Stimulated activated CD8-positive, alpha-beta memory T cell treated with anti-CD3 and anti-CD28 coated beads, Interleukin-7, amount 100 ng/mL, for 4 hours (primary cell): ENCODE results near the gene TAF5L.
"Not testable (repeated sequence)": the region's sequence is repeated elsewhere in the genome, so short reads cannot be mapped to it uniquely, and the experiment has no call there.

ENCODE experiments used
- DNase-seq, 2 donors: peaks; one replicate each; pipeline ENCODE4 v3.0.0-alpha.2; 2020; ENCODE audit warnings: low read depth in 2 of 2

TAF5L gene

DNA sequence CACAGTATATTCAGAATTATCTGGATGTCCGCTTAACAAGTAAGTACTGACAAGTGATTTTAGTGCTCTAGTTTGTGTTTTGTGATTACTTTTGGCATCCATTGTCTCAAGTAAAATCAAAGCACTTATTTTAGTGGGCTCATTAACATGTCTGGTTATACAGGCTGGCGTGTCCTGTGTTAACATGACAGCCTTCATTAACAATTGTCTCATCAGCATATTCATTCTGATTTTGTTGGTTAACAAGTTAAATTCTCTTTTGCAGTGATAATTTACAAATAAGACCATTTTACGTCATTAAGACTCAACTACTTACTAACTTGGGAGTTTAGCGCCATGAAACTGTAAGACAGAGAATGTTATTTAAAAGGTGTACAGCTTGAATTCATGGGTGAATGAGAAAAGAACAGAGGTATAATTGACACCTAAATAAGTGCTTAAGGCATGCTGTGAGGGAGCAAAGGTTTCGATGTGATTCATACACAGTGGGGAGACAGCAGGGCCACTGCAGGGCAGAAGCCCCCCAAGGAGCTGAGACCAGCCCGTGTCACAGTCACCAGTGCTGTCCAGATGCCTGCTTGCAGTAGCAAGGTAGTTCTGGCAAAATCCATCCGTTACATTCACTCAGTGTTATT, 22.4 kb downstream of the TAF5L start:
- DNase-seq = no peak

DNA sequence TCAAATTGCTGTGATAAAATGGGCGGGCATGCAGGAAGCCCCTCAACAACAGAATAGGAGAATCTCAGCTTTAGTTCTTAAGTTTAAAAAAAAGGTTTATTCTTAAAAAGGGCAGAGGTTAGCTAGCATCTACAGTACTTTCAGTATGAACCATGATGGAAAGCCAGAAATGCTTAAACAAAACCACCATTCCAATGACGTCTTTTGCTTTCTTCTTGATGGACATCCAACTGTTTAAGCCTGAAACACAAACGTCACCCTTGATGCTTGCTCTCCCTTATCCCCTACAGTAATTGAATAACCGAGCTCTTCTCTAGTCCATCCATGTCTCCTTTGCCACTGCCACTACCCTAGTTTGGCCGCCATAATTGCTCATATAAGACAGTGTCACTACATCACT, 25.7 kb downstream of the TAF5L start:
- no peak for DNase-seq

- no peak for DNase-seq
These were observed 26.5 kb downstream of the TAF5L start for GRCh38 chr1:229599218-229599954.

DNA sequence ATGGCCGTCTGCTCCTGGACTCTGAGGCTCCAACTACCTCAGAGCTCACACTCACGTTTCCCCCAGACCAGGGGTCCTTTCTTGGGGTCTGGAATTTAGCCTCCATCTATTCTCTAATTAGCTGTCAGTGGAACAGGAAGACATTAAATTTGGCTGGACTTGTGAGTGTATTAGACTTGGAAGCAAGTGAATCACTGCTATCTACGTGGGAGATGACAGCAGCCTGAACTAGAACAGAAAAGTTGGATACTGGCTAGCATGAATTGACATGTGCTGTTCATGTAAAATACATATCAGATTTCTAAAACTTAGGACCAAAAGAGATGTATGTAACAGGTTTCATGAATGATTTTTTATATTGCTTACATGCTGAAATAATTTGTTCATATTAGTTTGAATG, 28.0 kb downstream of the TAF5L start:
- no peak for DNase-seq

DNA sequence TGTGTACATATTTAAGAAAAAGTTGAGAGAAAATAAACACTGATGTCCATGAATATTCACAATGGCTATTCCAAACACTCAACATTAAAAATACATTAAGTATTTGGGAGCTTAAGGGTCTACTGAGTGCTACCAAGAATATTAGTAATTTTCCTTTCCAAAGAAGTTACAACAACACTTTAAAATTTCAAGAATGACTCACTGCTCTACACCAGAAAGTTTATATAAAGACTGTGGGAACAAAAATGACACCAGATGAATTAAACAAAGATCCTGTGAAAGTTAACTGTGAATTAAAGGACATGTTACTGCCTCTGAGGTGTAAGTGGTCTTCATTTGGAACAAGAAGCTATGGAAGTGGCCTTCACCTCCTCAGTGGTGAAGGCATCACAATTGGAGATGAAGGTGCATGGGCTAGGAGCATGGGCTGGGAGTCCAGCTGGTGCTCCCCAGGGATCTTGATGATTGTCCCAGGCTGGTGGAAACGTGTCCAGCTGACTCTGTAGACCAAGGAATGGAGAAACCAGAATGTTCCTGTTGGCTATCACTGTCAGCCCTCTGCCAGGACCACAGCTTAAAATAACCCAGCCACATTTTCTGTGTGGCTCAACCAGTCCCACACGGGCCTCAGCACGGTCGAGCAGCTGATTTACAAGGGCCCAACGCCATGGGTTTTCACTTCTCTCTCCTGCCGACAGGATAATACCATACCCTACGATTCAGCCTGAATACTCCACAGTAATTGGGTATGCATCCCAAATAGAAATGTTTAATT, 28.8 kb downstream of the TAF5L start:
- DNase-seq = no peak

GRCh38 chr1:229595876-229596275, 30.0 kb downstream of the TAF5L start:
- not testable (repeated sequence) for DNase-seq

DNA sequence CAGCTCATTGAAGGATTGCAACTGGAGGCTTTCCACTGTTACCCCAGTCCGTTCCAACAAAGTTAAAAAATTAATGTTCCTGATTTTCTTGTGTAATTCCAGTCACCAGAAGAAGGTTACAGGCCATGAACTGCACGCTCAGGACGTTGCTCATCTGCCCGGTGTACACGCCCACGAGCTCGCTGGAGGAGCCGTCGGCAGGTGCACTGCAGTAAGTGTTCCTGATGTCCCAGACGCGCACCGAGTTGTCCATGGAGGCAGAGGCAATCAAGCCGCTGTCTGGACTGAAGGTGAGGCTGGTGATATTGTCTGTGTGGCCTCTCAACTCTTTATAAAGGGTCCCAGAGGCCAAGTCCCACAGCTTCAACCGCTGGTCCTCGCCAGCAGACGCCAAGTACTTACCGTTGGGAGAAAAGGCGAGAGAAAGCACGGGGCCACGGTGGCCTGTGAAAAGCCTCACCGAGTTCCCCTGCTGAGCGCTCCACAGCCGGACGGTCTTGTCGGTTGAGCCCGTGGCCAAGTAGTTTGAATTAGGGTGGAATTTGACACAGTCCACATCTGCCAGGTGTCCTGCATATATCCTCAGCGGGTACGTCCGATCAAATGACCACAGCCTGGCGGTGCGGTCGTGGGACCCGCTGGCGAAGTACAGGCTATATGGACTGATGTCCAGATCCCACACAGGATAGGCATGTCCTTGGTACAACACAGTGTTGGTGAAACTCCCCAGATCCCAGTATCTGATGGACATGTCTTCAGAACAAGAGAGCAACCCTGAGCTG, 31.5 kb downstream of the TAF5L start:
- no peak for DNase-seq

DNA sequence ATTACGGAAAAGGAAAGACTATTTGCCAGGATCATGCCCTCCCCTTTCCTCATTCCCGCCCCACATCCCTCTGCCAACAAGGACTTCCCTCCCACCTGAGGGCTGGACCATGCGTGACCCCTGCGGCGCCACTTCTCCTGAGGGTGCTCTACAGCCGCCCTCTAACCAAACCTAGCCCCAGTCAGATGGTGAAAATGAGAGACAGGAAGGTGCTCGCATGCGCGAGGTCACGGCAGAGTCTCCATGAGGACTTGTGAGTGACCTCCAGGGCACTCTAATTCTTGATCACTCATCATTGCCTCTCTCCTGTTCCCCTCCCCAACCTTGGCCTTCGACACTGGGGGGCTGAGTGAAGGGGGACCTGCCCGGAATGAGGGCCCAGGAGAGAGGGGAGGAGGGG, 32.1 kb downstream of the TAF5L start:
- DNase-seq = no peak

GRCh38 chr1:229590119-229590518, 35.8 kb downstream of the TAF5L start:
- no peak for DNase-seq

DNA sequence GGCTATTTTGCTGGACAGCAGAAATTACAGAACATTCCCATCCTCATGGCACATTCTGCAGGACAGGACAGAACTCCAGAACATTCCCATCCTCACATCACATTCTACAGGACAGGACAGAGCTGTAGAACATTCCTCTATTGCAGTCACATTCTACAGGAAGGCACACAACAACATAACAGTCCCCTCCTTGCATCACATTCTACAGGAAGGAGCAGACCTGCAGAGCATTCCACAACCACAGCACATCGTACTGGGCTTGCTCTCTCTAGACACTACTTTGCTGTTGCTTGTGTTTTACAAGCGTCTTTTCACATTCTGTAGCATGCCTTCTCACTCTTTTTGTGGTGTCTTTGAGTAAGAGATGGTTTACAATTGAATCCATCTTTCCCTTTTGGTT, 40.6 kb downstream of the TAF5L start:
- no peak for DNase-seq

GRCh38 chr1:229582715-229583114, 43.2 kb downstream of the TAF5L start:
- DNase-seq = no peak

- DNase-seq = no peak
These were observed 43.8 kb downstream of the TAF5L start for GRCh38 chr1:229582011-229582694.

- DNase-seq = no peak
These were observed 44.4 kb downstream of the TAF5L start for GRCh38 chr1:229581485-229581884.

GRCh38 chr1:229579059-229579673, 46.8 kb downstream of the TAF5L start:
- no peak for DNase-seq

DNA sequence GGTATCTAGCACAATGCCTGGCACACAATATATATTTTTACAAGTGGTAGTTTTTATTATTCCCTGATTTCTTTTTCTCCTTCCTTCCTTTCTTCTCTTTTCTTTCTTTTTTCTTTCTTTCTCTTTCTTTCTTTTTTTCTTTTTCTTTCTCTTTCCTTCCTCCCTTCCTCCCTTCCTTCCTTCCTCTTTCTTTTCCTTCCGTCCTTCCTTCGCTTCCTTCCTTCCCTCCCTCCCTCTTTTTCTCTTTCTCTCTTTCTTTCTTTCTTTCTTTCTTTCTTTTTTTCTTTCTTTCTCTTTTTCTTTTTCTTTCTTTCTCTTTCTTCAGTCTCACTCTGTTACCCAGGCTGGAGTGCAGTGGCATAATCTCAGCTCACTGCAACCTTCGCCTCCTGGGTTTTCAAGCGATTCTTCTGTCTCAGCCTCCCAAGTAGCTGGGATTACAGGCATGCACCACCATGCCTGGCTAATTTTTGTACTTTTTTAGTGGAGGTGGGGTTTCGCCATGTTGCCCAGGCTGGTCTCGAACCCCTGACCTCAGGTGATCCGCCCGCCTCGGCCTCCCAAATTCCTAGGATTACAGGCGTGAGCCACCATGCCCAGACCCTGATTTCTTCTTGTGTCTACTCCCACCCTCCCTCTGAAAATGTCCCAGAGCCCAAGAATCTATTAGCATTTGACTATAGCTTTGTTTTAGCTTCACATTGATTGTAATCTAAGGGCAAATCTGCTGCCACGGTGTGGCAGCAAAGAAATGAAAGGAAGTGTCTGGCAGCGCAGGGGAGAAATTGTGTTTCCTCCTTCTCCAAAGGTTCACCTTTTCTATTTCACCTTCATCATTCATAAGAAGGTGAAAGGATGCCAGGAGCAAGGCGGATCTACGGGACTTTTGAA, 47.5 kb downstream of the TAF5L start:
- DNase-seq = no peak

- no peak for DNase-seq
These were observed 51.1 kb downstream of the TAF5L start for GRCh38 chr1:229574679-229575442.

DNA sequence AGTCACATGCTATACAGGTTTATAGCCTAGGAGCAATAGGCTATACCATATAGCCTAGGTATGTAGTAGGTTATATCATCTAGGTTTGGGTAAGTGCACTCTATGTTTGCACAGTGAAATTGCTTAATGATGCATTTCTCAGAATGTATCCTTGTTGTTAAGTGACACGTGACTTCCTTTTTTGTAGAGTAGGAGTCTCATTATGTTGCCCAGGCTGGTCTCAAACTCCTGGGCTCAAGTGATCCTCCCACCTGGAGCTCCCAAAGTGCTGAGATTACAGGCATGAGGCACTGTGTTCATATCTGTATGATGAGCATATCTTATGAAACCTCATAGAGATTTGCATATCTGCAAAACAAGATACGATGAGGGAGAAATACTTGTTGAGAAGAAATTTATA, 53.6 kb downstream of the TAF5L start:
- DNase-seq = no peak

- no peak for DNase-seq
These were observed 54.9 kb downstream of the TAF5L start for GRCh38 chr1:229570891-229571516.

DNA sequence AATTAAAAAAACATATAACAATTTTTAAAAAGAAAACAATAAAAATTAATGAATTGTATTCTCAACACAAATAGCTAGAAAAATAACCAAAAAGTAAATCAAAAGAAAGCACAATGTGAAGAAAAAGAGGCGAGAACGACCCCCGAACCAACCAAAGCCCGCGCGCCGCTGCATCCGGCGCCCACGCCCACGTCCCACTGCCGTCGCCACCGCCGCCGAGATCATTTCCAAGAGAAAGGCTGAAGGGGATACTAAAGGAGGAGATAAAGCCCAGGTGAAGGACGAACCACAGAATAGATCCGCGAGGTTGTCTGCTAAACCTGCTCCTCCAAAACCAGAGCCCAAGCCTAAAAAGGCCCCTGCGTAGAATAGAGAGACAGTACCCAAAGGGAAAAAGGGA, 55.6 kb downstream of the TAF5L start:
- DNase-seq = no peak
